ENCODE results near the gene VSIR.

VSIR gene

GRCh38 chr10:71765906-71766716, 7.2 kb downstream of the VSIR start:
- no peaks in the 10 kb centered on the region for H3F3A ChIP-seq (ENCODE audit: low read depth)
- H3K9ac ChIP-seq (ENCODE audit: low read depth, low read length, poor library complexity, severe bottlenecking): no peak overlapping the region
- no peaks in the 10 kb centered on the region for H3K27me3 ChIP-seq (ENCODE audit: insufficient read depth, low read length, poor library complexity, severe bottlenecking)
- no peak overlapping the region for H2AFZ ChIP-seq (ENCODE audit: low read length)
- H3K4me2 ChIP-seq (ENCODE audit: low read depth, low read length, poor library complexity, severe bottlenecking): no peak overlapping the region
- no peaks in the 10 kb centered on the region for H3K9me3 ChIP-seq (ENCODE audit: insufficient read depth, low read depth, low read length)
- no peaks in the 10 kb centered on the region for H3K79me2 ChIP-seq (ENCODE audit: insufficient read depth, low read length)
- no peak overlapping the region for H3K4me3 ChIP-seq (ENCODE audit: low read length, poor library complexity, severe bottlenecking)
- peaks cover 43% of the 10 kb centered on the region for H3K4me1 ChIP-seq (ENCODE audit: insufficient read depth, low read length, poor library complexity, severe bottlenecking)
- no peak for TF ChIP-seq CTCF (conservative IDR thresholded peaks at IDR 0.05; ENCODE audit: low read length)
- TF ChIP-seq EZH2phosphoT487 (IDR thresholded peaks at IDR 0.05; ENCODE audit: borderline replicate concordance): no peak
- H3K9me2 ChIP-seq (replicated peaks; ENCODE audit: low read depth, low read length): no peaks in the 10 kb centered on the region
- H4K20me1 ChIP-seq (ENCODE audit: insufficient read depth, low read length, poor library complexity, severe bottlenecking): no peaks in the 10 kb centered on the region
- H3K36me3 ChIP-seq (ENCODE audit: insufficient read depth, low read length): no peaks in the 10 kb centered on the region

GRCh38 chr10:71765176-71765904, 8.0 kb downstream of the VSIR start:
- Histone ChIP-seq H3K4me1 (ENCODE audit: insufficient read depth, low read length, poor library complexity, severe bottlenecking) (peaks cover 39% of the 10 kb centered on the region), H3K27me3 (ENCODE audit: insufficient read depth, low read length, poor library complexity, severe bottlenecking) (no peaks in the 10 kb centered on the region), H3K9me2 (replicated peaks; ENCODE audit: low read depth, low read length) (no peaks in the 10 kb centered on the region), H3K9ac (ENCODE audit: low read depth, low read length, poor library complexity, severe bottlenecking) (no peak overlapping the region), H3K9me3 (ENCODE audit: insufficient read depth, low read depth, low read length) (no peaks in the 10 kb centered on the region), H4K20me1 (ENCODE audit: insufficient read depth, low read length, poor library complexity, severe bottlenecking) (no peaks in the 10 kb centered on the region), H3F3A (ENCODE audit: low read depth) (no peaks in the 10 kb centered on the region), H3K36me3 (ENCODE audit: insufficient read depth, low read length) (no peaks in the 10 kb centered on the region), H3K4me3 (ENCODE audit: low read length, poor library complexity, severe bottlenecking) (no peak overlapping the region), H3K79me2 (ENCODE audit: insufficient read depth, low read length) (no peaks in the 10 kb centered on the region), H3K4me2 (ENCODE audit: low read depth, low read length, poor library complexity, severe bottlenecking) (no peak overlapping the region), H2AFZ (ENCODE audit: low read length) (no peak overlapping the region)
- TF ChIP-seq EZH2phosphoT487 (IDR thresholded peaks at IDR 0.05; ENCODE audit: borderline replicate concordance) (no peak), CTCF (conservative IDR thresholded peaks at IDR 0.05; ENCODE audit: low read length) (no peak)

- H3K9me2 ChIP-seq (replicated peaks; ENCODE audit: low read depth, low read length): no peaks in the 10 kb centered on the region
- no peak for TF ChIP-seq CTCF (conservative IDR thresholded peaks at IDR 0.05; ENCODE audit: low read length)
- TF ChIP-seq EZH2phosphoT487 (IDR thresholded peaks at IDR 0.05; ENCODE audit: borderline replicate concordance): no peak
These were observed 9.8 kb downstream of the VSIR start for GRCh38 chr10:71763352-71764127.

More at GRCh38 chr10:71763352-71764127, 9.8 kb downstream of the VSIR start:
- no peak overlapping the region for H3K4me3 ChIP-seq (ENCODE audit: low read length, poor library complexity, severe bottlenecking)
- no peak overlapping the region for H3K4me2 ChIP-seq (ENCODE audit: low read depth, low read length, poor library complexity, severe bottlenecking)
- no peaks in the 10 kb centered on the region for H3K9me3 ChIP-seq (ENCODE audit: insufficient read depth, low read depth, low read length)
- no peaks in the 10 kb centered on the region for H3K27me3 ChIP-seq (ENCODE audit: insufficient read depth, low read length, poor library complexity, severe bottlenecking)
- H2AFZ ChIP-seq (ENCODE audit: low read length): no peak overlapping the region
- H3K79me2 ChIP-seq (ENCODE audit: insufficient read depth, low read length): no peaks in the 10 kb centered on the region
- no peaks in the 10 kb centered on the region for H4K20me1 ChIP-seq (ENCODE audit: insufficient read depth, low read length, poor library complexity, severe bottlenecking)
- no peak overlapping the region for H3K9ac ChIP-seq (ENCODE audit: low read depth, low read length, poor library complexity, severe bottlenecking)
- H3F3A ChIP-seq (ENCODE audit: low read depth): no peaks in the 10 kb centered on the region
- no peaks in the 10 kb centered on the region for H3K36me3 ChIP-seq (ENCODE audit: insufficient read depth, low read length)
- peaks cover 24% of the 10 kb centered on the region for H3K4me1 ChIP-seq (ENCODE audit: insufficient read depth, low read length, poor library complexity, severe bottlenecking)
